DMS153 treated with DMSO at 0.1 percent for 48 hours (cell line): Measurements from ENCODE around the gene CDK19.
"Not testable (repeated sequence)": the region's sequence is repeated elsewhere in the genome, so short reads cannot be mapped to it uniquely, and the experiment has no call there.

Source experiments
- DNase-seq: peaks from one replicate; lab custom pipeline; 2025; ENCODE audit not compliant: unreplicated experiment; lab: John Stamatoyannopoulos, UW

Gene CDK19

GRCh38 chr6:110813338-110814101 is 1.7 kb downstream of the CDK19 start:
- no peak for DNase-seq

- no peak for DNase-seq
These were observed 2.5 kb downstream of the CDK19 start for GRCh38 chr6:110812719-110813118.

DNA sequence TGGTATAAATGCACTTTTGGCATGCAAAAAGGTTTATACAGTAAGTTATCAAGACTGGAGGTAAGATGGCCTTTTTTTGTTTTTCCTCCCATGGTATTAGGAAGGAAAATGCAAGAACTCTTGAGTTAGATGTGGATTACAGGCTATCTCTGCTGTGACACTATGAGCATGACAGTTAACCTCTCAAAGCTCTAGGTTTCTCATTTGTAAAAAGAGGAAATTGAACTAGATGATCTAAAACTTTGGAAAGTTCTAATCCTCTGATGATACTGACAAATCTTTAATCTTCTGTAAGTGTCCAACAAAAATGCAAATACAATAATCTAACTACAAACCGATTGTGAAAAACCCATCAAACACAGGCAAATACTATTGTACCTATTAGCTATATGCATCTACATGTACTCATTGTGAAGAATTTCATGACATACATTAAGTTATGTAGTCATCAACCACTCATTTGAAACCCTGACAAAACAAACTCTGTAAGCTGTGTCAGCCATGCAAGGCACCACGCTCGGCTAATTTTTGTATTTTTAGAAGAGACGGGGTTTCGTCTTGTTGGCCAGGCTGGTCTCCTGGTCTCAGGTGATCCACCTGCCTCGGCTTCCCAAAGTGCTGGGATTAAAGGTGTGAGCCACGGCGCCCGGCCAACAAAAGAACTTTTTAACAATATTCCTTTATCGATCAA is 4.2 kb downstream of the CDK19 start:
- DNase-seq = no peak

GRCh38 chr6:110809792-110810191 is 5.5 kb downstream of the CDK19 start:
- no peak for DNase-seq

- not testable (repeated sequence) for DNase-seq
These were observed 13.1 kb downstream of the CDK19 start for GRCh38 chr6:110802175-110802574.

DNA sequence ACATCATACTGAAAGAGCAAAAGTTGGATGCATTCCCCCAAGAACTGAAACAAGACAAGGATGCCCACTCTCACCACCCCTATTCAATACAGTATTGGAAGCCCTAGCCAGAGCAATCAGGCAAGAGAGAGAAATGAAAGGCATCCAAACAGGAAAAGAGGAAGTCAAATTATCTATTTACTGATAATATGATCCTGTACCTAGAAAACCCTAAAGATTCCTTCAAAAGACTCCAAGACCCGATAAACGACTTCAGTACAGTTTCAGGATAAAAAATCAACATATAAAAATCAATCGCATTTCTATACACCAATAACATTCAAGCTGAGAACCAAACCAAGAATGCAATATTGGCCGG is 14.5 kb downstream of the CDK19 start:
- no peak for DNase-seq

DNA sequence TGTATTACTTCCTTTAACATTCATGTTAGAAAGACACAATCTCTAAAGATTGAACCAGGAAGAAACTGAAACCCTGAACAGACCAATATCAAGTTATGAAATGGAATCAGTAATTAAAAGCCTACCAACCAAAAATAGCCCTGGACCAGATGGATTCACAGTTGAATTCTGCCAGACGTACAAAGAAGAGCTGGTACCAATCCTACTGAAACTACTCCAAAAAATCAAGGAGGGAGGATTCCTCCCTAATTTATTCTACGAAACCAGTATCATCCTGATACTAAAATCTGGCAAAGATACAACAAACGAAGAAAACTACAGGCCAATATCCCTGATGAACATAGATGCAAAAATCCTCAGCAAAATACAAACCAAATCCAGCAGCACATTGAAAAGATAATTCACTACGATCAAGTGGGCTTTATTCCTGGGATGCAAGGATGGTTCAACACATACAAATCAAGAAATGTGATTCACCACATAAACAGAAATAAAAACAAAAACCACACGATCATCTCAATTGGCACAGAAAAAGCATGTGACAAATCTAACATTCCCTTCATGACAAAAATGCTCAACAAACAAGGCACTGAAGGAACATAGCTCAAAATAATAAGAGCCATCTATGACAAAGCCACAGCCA is 15.0 kb downstream of the CDK19 start:
- no peak for DNase-seq

DNA sequence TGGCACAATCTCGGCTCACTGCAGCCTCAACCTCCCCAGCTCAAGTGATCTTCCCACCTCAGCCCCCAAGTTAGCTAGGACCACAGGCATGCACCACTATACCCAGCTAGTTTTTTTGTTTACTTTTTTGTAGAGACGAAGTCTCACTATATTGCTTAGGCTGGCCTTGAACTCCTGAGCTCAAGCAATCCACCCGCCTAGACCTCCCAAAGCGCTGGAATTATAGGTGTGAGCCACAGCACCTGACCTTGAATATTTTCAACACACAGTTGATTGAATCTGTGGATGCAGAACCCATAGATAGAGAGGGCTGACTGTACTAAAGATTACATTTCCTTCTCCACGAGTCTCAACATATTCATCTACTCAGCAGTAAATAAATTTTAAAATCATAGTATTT is 15.6 kb downstream of the CDK19 start:
- DNase-seq = no peak

- no peak for DNase-seq
These were observed 16.1 kb downstream of the CDK19 start for GRCh38 chr6:110799189-110799588.

DNA sequence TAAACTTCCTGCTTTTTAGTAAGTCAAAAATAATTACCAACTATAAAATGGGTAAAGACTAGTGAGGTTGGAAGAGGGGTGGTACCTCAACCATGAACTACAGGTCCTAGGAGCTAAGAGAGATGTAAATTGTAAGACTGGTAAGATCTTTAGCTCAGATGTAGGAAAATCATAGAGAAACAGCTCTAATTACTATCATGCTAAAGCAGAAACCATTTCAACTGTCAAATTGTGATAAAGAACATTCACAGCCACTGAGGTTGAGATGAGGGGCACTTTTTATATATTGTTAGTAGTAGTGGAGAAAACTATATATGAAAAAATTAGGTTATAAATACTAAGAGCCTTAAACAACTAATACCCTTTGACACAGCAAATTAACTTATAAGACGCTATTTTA is 20.0 kb downstream of the CDK19 start:
- DNase-seq = no peak

DNA sequence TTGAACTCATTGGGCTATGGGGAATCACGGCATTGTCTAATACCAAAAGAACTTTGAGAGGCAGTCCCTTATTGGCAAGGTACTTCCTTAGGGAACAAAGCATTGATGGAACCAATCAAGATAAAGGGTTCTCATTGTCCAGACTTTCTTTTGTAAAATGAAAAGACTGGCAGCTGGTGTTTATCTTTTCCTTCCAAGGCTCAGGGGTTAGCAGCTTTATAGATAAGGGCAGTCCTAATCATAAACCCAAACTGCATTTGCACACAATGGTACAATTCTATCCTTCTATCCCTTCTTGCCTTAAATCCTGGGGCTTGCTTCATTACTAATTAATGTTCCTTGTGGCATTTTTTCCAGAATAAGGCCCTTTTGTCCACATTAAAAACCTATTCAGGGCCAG is 28.6 kb downstream of the CDK19 start:
- DNase-seq = no peak

DNA sequence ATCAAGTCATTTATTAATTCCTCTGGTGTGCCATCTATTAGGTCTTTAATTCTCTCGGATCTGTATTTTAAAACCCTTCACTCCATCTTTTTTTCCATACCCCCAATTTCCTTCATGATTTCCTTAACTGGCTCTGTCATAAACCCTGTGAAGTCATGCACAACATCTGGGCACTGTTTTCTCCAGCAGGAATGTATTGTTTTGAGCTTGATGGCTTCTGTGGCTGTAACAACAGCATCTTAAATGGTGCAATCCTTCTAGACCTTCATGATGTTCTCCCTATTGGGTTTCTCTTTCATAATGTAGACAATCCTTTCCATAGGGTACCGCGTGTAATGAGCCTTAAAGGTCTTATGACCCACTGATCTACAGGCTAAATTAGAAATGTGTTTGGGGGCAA is 29.0 kb downstream of the CDK19 start:
- no peak for DNase-seq

DNA sequence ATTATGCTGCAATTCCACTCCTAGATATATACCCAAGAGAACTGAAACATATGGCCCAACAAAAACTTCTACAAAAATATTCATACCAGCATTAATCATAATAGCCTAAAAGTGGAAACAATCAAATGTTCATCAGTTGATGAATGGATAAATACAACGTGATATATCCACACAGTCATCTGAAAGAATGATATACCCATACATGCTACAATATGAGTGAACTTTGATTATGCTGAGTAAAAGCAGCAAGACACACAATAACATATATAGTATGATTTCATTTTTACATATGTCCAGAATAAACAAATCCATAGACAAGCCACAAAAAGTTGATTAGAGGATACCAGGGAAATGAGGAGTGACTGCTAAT is 30.7 kb downstream of the CDK19 start:
- no peak for DNase-seq

GRCh38 chr6:110781522-110782214 is 33.6 kb downstream of the CDK19 start:
- no peak for DNase-seq

- no peak for DNase-seq
These were observed 36.9 kb downstream of the CDK19 start for GRCh38 chr6:110778333-110778732.

DNA sequence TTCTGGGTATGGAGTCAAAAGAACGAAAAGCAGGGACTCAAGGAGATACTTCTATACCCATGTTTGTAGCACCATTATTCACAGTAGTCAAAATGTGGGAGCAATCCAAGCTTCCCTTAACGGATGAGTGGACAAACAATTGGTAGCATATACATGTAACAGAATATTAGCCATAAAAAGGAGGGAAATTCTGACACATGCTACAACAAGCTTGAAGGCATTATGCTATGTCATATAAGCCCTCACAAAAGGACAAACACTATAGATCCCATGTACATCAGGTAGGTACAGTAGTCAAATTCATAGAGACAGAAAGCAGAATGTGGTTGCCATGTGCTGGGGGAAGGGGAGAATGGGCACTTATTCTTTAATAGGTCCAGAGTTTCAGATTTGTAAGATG is 37.6 kb downstream of the CDK19 start:
- no peak for DNase-seq

DNA sequence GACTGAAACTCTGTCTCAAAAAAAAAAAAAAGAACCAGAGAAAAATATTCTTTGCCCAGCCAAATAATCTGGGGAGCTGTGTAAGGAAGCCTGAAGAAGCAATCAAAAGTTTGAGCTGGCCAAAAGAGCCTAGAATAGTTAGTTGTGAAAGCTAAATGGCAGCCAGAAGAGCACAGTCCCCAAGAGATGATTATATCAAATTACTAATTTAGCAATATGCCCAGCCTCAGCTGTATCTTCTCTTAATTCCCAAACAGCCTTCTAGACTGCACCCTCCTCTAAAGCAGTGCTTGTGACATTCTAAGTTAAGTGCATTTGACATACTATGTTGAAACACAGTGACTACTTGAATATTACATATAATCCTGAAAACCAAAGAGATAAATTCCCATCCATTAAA is 38.9 kb downstream of the CDK19 start:
- no peak for DNase-seq

DNA sequence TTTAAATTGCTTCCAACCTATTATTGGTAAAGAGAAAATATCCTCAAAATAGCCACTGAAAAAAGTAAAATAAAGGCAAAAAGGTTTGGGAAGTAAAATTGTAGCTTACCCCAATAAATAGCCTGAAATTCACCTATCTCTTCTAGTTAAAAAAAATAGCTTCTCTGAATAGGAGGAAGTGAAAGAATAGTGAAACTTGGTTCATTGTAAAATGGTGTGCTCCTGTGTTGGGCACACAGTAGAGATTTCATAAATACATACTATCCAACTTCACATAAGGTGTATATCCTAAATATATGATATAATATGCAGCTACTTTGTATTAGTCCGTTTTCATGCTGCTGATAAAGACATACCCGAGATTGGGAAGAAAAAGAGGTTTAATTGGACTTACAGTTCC is 45.3 kb downstream of the CDK19 start:
- DNase-seq = no peak

- no peak for DNase-seq
These were observed 47.2 kb downstream of the CDK19 start for GRCh38 chr6:110768057-110768456.

- no peak for DNase-seq
These were observed 53.9 kb downstream of the CDK19 start for GRCh38 chr6:110761371-110761770.

GRCh38 chr6:110760589-110760988 is 54.7 kb downstream of the CDK19 start:
- DNase-seq = no peak

GRCh38 chr6:110760098-110760497 is 55.2 kb downstream of the CDK19 start:
- DNase-seq = not testable (repeated sequence)
